Progenitor cell of endocrine pancreas (in vitro differentiated cells): ENCODE measurements around the gene ITGA3. TPM values are rescaled to one million over a fixed set of nuclear protein-coding genes. Genes with fewer than 3 reads are reported as not detected.

Experiments
- DNase-seq: peaks from one replicate; pipeline ENCODE4 v3.0.0; 2021; ENCODE audit warnings: low spot score; ENCODE audit not compliant: unreplicated experiment
- H3K27ac Mint-ChIP-seq: 2 replicates; pipeline ENCODE4 v1.8.0; 2021; ENCODE audit warnings: mild to moderate bottlenecking, moderate library complexity, mixed read lengths
- H3K27me3 Mint-ChIP-seq: 2 replicates; pipeline ENCODE4 v1.8.0; 2021; ENCODE audit warnings: mixed read lengths
- H3K36me3 Mint-ChIP-seq: 2 replicates; pipeline ENCODE4 v1.8.0; 2022; ENCODE audit warnings: mixed read lengths; ENCODE audit not compliant: insufficient read depth
- H3K4me1 Mint-ChIP-seq: 2 replicates; pipeline ENCODE4 v1.8.0; 2021; ENCODE audit warnings: low read depth, mixed read lengths
- H3K4me3 Mint-ChIP-seq: 2 replicates; pipeline ENCODE4 v1.8.0; 2021; ENCODE audit warnings: low read depth, mild to moderate bottlenecking, moderate library complexity, mixed read lengths
- H3K9me3 Mint-ChIP-seq: 2 replicates; pipeline ENCODE4 v1.8.0; 2021; ENCODE audit warnings: low read depth, mixed read lengths
- total RNA-seq: library from RNA; stranded (reverse); gene quantifications from 2 replicates; pipeline ENCODE4 v1.2.1, GENCODE V29; 2021
- TF ChIP-seq, protein P1 (sequence below): fragments of 200-600 bp; sonication (generic); IDR thresholded peaks from one replicate; pipeline ENCODE4 v1.5.0; 2021; ENCODE audit warnings: antibody characterized with exemption, mild to moderate bottlenecking; ENCODE audit not compliant: unreplicated experiment

ITGA3 gene
- total RNA-seq, 1 donor from 2014 or later, result 17.6 TPM

DNA sequence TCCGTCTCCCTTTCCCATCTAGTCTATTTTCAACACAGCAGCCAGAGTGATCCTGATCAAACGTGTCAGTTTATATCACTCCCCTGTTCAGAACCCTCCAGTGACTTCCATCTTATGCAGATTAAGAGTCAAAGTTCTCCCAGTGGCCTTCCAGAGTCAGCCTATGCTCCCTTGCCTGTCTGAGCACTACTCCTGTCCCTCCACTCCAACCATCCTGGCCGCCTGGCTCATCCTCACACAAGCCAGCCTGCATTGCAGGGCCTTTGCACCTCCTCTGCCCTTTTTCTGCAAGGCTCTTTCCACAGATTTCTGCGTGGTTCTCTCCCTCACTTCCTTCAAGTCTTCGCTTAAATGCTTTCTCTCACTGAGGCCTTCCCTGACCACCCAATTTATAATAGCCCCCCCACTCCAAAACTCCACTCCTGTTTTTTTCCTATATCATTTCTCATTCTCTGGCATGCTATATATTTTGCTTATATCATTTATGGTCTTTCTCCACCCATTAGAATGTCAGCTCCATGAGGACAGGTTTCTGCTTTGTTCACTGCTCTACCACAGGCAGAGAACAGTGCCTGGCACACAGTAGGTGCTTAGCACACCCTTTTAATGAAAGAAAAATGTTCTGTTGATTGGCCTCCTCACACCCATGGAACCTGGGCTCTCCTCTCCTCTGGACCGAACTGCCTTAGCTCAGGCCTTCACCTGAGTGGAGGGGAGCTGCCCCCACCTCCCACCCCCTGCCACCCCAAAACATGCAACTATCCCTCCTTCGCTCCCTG lies 64.8 kb downstream of the ITGA3 start:
- H3K9me3 Mint-ChIP-seq, result no peaks in the 10 kb centered on the region
- H3K27ac Mint-ChIP-seq, result no peak overlapping the region
- no peak for DNase-seq
- TF ChIP-seq, protein P1, sequence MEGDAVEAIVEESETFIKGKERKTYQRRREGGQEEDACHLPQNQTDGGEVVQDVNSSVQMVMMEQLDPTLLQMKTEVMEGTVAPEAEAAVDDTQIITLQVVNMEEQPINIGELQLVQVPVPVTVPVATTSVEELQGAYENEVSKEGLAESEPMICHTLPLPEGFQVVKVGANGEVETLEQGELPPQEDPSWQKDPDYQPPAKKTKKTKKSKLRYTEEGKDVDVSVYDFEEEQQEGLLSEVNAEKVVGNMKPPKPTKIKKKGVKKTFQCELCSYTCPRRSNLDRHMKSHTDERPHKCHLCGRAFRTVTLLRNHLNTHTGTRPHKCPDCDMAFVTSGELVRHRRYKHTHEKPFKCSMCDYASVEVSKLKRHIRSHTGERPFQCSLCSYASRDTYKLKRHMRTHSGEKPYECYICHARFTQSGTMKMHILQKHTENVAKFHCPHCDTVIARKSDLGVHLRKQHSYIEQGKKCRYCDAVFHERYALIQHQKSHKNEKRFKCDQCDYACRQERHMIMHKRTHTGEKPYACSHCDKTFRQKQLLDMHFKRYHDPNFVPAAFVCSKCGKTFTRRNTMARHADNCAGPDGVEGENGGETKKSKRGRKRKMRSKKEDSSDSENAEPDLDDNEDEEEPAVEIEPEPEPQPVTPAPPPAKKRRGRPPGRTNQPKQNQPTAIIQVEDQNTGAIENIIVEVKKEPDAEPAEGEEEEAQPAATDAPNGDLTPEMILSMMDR, result no peak
- H3K4me3 Mint-ChIP-seq, result no peak overlapping the region
- H3K4me1 Mint-ChIP-seq, result peaks cover 3% of the 10 kb centered on the region
- H3K27me3 Mint-ChIP-seq, result peaks cover 51% of the 10 kb centered on the region
- H3K36me3 Mint-ChIP-seq, result no peaks in the 10 kb centered on the region

GRCh38 chr17:50122945-50123344 lies 67.0 kb downstream of the ITGA3 start:
- H3K27me3 Mint-ChIP-seq, result peaks cover 47% of the 10 kb centered on the region
- H3K36me3 Mint-ChIP-seq, result no peaks in the 10 kb centered on the region
- DNase-seq, result no peak
- H3K27ac Mint-ChIP-seq, result no peak overlapping the region
- TF ChIP-seq, protein P1, result no peak
- no peaks in the 10 kb centered on the region for H3K9me3 Mint-ChIP-seq
- no peaks in the 10 kb centered on the region for H3K4me1 Mint-ChIP-seq
- H3K4me3 Mint-ChIP-seq, result no peak overlapping the region

- H3K4me1 Mint-ChIP-seq, result peaks cover 5% of the 10 kb centered on the region
- DNase-seq, result no peak
These were observed 67.9 kb downstream of the ITGA3 start for GRCh38 chr17:50123649-50124349.

GRCh38 chr17:50125420-50125997 lies 69.6 kb downstream of the ITGA3 start:
- no peaks in the 10 kb centered on the region for H3K36me3 Mint-ChIP-seq
- peaks cover 6% of the 10 kb centered on the region for H3K4me1 Mint-ChIP-seq
- H3K27me3 Mint-ChIP-seq, result peaks cover 34% of the 10 kb centered on the region
- TF ChIP-seq, protein P1, result no peak
- no peak for DNase-seq
- no peaks in the 10 kb centered on the region for H3K9me3 Mint-ChIP-seq
- H3K4me3 Mint-ChIP-seq, result no peak overlapping the region
- no peak overlapping the region for H3K27ac Mint-ChIP-seq

More at GRCh38 chr17:50123649-50124349, 67.9 kb downstream of the ITGA3 start:
- Mint-ChIP-seq H3K4me3 (no peak overlapping the region), H3K27ac (no peak overlapping the region), H3K36me3 (no peaks in the 10 kb centered on the region), H3K9me3 (no peaks in the 10 kb centered on the region), H3K27me3 (peaks cover 46% of the 10 kb centered on the region)
- TF ChIP-seq, protein P1, result no peak

DNA sequence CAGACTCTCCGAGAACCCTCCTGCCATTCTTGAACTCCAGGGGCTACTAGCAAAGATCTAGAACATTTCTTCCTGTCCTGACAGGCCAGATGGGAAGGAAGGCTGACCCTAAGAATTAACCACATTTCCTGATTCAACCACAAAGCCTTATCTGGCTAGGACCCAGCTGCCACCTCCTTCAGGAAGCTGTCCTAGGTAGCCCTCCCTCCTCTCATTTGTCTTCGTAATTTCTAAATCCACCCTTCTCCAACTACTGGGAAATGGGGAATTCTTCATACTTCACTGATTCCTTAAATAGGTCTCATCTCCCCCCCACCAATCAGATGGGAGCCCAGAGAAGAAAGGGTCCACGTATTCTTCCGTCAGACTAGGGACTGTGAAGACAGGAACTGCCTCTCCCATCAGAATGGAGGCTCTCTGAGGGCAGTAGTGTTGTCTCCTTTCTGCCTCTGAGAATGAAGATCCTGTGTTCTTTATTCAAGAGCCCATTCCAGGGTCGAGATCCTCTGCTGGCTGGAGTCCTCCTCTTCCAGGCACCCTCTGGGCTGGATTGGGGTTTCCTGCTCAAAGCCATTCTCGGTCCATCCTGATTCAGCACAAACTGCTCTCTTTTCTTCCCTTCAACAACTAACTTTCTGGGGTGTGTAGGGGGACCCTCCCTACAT lies 71.9 kb downstream of the ITGA3 start:
- TF ChIP-seq, protein P1, result no peak
- Mint-ChIP-seq H3K4me1 (peaks cover 9% of the 10 kb centered on the region), H3K9me3 (no peaks in the 10 kb centered on the region), H3K27me3 (peaks cover 32% of the 10 kb centered on the region), H3K27ac (no peak overlapping the region), H3K36me3 (no peaks in the 10 kb centered on the region), H3K4me3 (no peak overlapping the region)
- no peak for DNase-seq
